ENCODE data around the gene UVRAG.

Gene UVRAG

GRCh38 chr11:75900848-75901247 lies 85.8 kb downstream of the UVRAG start:
- H3K9me3 Mint-ChIP-seq: no peaks in the 10 kb centered on the region
- H3K4me3 Mint-ChIP-seq: no peak overlapping the region
- H3K27me3 Mint-ChIP-seq: no peaks in the 10 kb centered on the region
- no peak for DNase-seq
- H3K27ac Mint-ChIP-seq: no peak overlapping the region
- H3K4me1 Mint-ChIP-seq: no peaks in the 10 kb centered on the region
- CTCF ChIA-PET: interaction anchor here (1.2 to 1.8 kb wide), 2 partner anchors 246 to 251 kb away, joined by 3 to 7 read pairs; no protein-coding TSS in a partner anchor
- no peaks in the 10 kb centered on the region for H3K36me3 Mint-ChIP-seq

GRCh38 chr11:75902631-75903030 lies 87.6 kb downstream of the UVRAG start:
- Mint-ChIP-seq H3K27me3 (no peaks in the 10 kb centered on the region), H3K27ac (no peak overlapping the region), H3K9me3 (no peaks in the 10 kb centered on the region), H3K36me3 (peaks cover 3% of the 10 kb centered on the region), H3K4me1 (peaks cover 2% of the 10 kb centered on the region), H3K4me3 (no peak overlapping the region)
- CTCF ChIA-PET: no interaction called here
- DNase-seq: no peak

GRCh38 chr11:75903276-75903675 lies 88.3 kb downstream of the UVRAG start:
- CTCF ChIA-PET: no interaction called here
- DNase-seq: no peak
- peaks cover 6% of the 10 kb centered on the region for H3K4me1 Mint-ChIP-seq
- H3K36me3 Mint-ChIP-seq: peaks cover 3% of the 10 kb centered on the region
- H3K9me3 Mint-ChIP-seq: no peaks in the 10 kb centered on the region
- H3K27ac Mint-ChIP-seq: no peak overlapping the region
- H3K27me3 Mint-ChIP-seq: no peaks in the 10 kb centered on the region
- no peak overlapping the region for H3K4me3 Mint-ChIP-seq

GRCh38 chr11:75905434-75905833 lies 90.4 kb downstream of the UVRAG start:
- no peak overlapping the region for H3K27ac Mint-ChIP-seq
- peaks cover 3% of the 10 kb centered on the region for H3K36me3 Mint-ChIP-seq
- no peaks in the 10 kb centered on the region for H3K9me3 Mint-ChIP-seq

GRCh38 chr11:75907906-75908527 lies 93.0 kb downstream of the UVRAG start:
- Mint-ChIP-seq H3K36me3 (peaks cover 15% of the 10 kb centered on the region), H3K4me1 (peaks cover 13% of the 10 kb centered on the region), H3K27ac (no peak overlapping the region), H3K4me3 (no peak overlapping the region), H3K9me3 (no peaks in the 10 kb centered on the region), H3K27me3 (no peaks in the 10 kb centered on the region)
- no peak for DNase-seq
- CTCF ChIA-PET: no interaction called here

More at GRCh38 chr11:75905434-75905833, 90.4 kb downstream of the UVRAG start:
- Mint-ChIP-seq H3K4me1 (peaks cover 13% of the 10 kb centered on the region), H3K4me3 (no peak overlapping the region), H3K27me3 (no peaks in the 10 kb centered on the region)
- CTCF ChIA-PET: no interaction called here
- no peak for DNase-seq

- Mint-ChIP-seq H3K36me3 (peaks cover 22% of the 10 kb centered on the region), H3K27ac (no peak overlapping the region), H3K4me1 (peaks cover 13% of the 10 kb centered on the region), H3K27me3 (no peaks in the 10 kb centered on the region), H3K9me3 (no peaks in the 10 kb centered on the region), H3K4me3 (no peak overlapping the region)
- DNase-seq: no peak
- CTCF ChIA-PET: no interaction called here
Observed at GRCh38 chr11:75910426-75911145, 95.6 kb downstream of the UVRAG start.

GRCh38 chr11:75911459-75911858 lies 96.4 kb downstream of the UVRAG start:
- Mint-ChIP-seq H3K4me3 (no peak overlapping the region), H3K36me3 (peaks cover 22% of the 10 kb centered on the region), H3K27me3 (no peaks in the 10 kb centered on the region), H3K9me3 (no peaks in the 10 kb centered on the region), H3K27ac (no peak overlapping the region), H3K4me1 (peaks cover 13% of the 10 kb centered on the region)
- CTCF ChIA-PET: no interaction called here
- no peak for DNase-seq

- Mint-ChIP-seq H3K4me1 (no peaks in the 10 kb centered on the region), H3K9me3 (no peaks in the 10 kb centered on the region), H3K4me3 (no peak overlapping the region), H3K36me3 (peaks cover 21% of the 10 kb centered on the region), H3K27me3 (no peaks in the 10 kb centered on the region), H3K27ac (no peak overlapping the region)
- no peak for DNase-seq
- CTCF ChIA-PET: no interaction called here
Observed at GRCh38 chr11:75913984-75914383, 99.0 kb downstream of the UVRAG start.

GRCh38 chr11:75916882-75917281 lies 101.9 kb downstream of the UVRAG start:
- Mint-ChIP-seq H3K4me3 (no peak overlapping the region), H3K9me3 (no peaks in the 10 kb centered on the region), H3K27me3 (no peaks in the 10 kb centered on the region), H3K27ac (no peak overlapping the region), H3K36me3 (peaks cover 21% of the 10 kb centered on the region), H3K4me1 (peaks cover 2% of the 10 kb centered on the region)
- CTCF ChIA-PET: interaction anchor here (1.8 kb wide), 1 partner anchor 235 kb away, joined by 6 read pairs; no protein-coding TSS in a partner anchor
- DNase-seq: no peak

GRCh38 chr11:75918331-75918730 lies 103.3 kb downstream of the UVRAG start:
- peaks cover 8% of the 10 kb centered on the region for H3K36me3 Mint-ChIP-seq
- H3K27me3 Mint-ChIP-seq: no peaks in the 10 kb centered on the region
- DNase-seq: no peak
- no peak overlapping the region for H3K27ac Mint-ChIP-seq
- CTCF ChIA-PET: interaction anchor here (1.8 kb wide), 1 partner anchor 234 kb away, joined by 6 read pairs; no protein-coding TSS in a partner anchor
- H3K4me3 Mint-ChIP-seq: no peak overlapping the region
- H3K4me1 Mint-ChIP-seq: peaks cover 2% of the 10 kb centered on the region
- H3K9me3 Mint-ChIP-seq: no peaks in the 10 kb centered on the region

- H3K27ac Mint-ChIP-seq: no peak overlapping the region
- CTCF ChIA-PET: no interaction called here
- no peak overlapping the region for H3K4me3 Mint-ChIP-seq
- peaks cover 4% of the 10 kb centered on the region for H3K36me3 Mint-ChIP-seq
- no peaks in the 10 kb centered on the region for H3K27me3 Mint-ChIP-seq
- no peak for DNase-seq
- no peaks in the 10 kb centered on the region for H3K9me3 Mint-ChIP-seq
- peaks cover 2% of the 10 kb centered on the region for H3K4me1 Mint-ChIP-seq
Observed at GRCh38 chr11:75919525-75919924, 104.5 kb downstream of the UVRAG start.

GRCh38 chr11:75920848-75921247 lies 105.8 kb downstream of the UVRAG start:
- H3K4me1 Mint-ChIP-seq: peaks cover 2% of the 10 kb centered on the region
- no peak for DNase-seq
- no peaks in the 10 kb centered on the region for H3K9me3 Mint-ChIP-seq
- peaks cover 4% of the 10 kb centered on the region for H3K36me3 Mint-ChIP-seq
- H3K27ac Mint-ChIP-seq: no peak overlapping the region
- H3K27me3 Mint-ChIP-seq: no peaks in the 10 kb centered on the region
- H3K4me3 Mint-ChIP-seq: no peak overlapping the region
- CTCF ChIA-PET: interaction anchor here (0.7 kb wide), 1 partner anchor 32 kb away, joined by 3 read pairs; no protein-coding TSS in a partner anchor

GRCh38 chr11:75921808-75922207 lies 106.8 kb downstream of the UVRAG start:
- H3K27ac Mint-ChIP-seq: no peak overlapping the region
- H3K36me3 Mint-ChIP-seq: peaks cover 4% of the 10 kb centered on the region
- no peak for DNase-seq
- no peak overlapping the region for H3K4me3 Mint-ChIP-seq
- peaks cover 2% of the 10 kb centered on the region for H3K4me1 Mint-ChIP-seq
- CTCF ChIA-PET: no interaction called here
- H3K9me3 Mint-ChIP-seq: no peaks in the 10 kb centered on the region
- no peaks in the 10 kb centered on the region for H3K27me3 Mint-ChIP-seq

- peaks cover 2% of the 10 kb centered on the region for H3K4me1 Mint-ChIP-seq
- no peak overlapping the region for H3K27ac Mint-ChIP-seq
- H3K9me3 Mint-ChIP-seq: no peaks in the 10 kb centered on the region
- CTCF ChIA-PET: interaction anchor here (1.0 kb wide), 1 partner anchor 206 kb away, joined by 4 read pairs; no protein-coding TSS in a partner anchor
- H3K36me3 Mint-ChIP-seq: no peaks in the 10 kb centered on the region
- H3K4me3 Mint-ChIP-seq: no peak overlapping the region
- no peak for DNase-seq
- H3K27me3 Mint-ChIP-seq: no peaks in the 10 kb centered on the region
Observed at GRCh38 chr11:75924966-75925784, 110.2 kb downstream of the UVRAG start.
